Endothelial cell of umbilical vein (primary cell): ENCODE measurements around the gene C17orf107. TPM values are rescaled to one million over a fixed set of nuclear protein-coding genes. Genes with fewer than 3 reads are reported as not detected.

Source experiments
- BruUV-seq: library from RNA; stranded (reverse); fragments of 400-500 nt; replicated peaks from 2 replicates; lab custom pipeline; 2021; lab: Mats Ljungman, UMichigan
- CTCF ChIA-PET: fragments of 300-600, 350-600 bp; sonication (Branson Sonifier 250); formaldehyde crosslinking; loops from one replicate; lab custom pipeline; 2021; ENCODE audit warnings: antibody characterized with exemption, inconsistent platforms; lab: Charles Lee
- POLR2A ChIA-PET: fragments of 300-600, 350-600 bp; sonication (Branson Sonifier 250); formaldehyde crosslinking; loops from one replicate; lab custom pipeline; 2021; ENCODE audit warnings: antibody characterized with exemption, inconsistent platforms; lab: Charles Lee
- DNase-seq: peaks from one replicate; pipeline ENCODE4 v3.0.0-alpha.2; 2011; ENCODE audit warnings: low read depth, low spot score
- FAIRE-seq: peaks from 2 replicates; lab custom pipeline; 2011; peaks lifted over from hg19 to GRCh38; lab: Jason Lieb, UNC
- H2AFZ ChIP-seq: 2 replicates; pipeline ENCODE4 v1.6.0; 2012; ENCODE audit warnings: low read depth, low read length, control low read depth, inconsistent platforms
- H3K27ac ChIP-seq: 2 replicates; pipeline ENCODE4 v1.5.1; 2011; ENCODE audit warnings: low read depth, mild to moderate bottlenecking, control low read depth, low read length, moderate library complexity; ENCODE audit not compliant: insufficient read depth
- H3K27me3 ChIP-seq, 2 experiments: 2 replicates each; pipeline versions ENCODE4 v1.6.0 to v1.6.1; 2011; ENCODE audit warnings: low read length in 2 of 2, mixed read lengths in 1 of 2; ENCODE audit not compliant: control insufficient read depth in 2 of 2, insufficient read depth in 2 of 2
- H3K36me3 ChIP-seq, 2 experiments: 2 replicates in 1 of 2; 3 replicates in 1 of 2; pipeline ENCODE4 v1.5.1; 2011; ENCODE audit warnings: low read length in 2 of 2, mild to moderate bottlenecking in 1 of 2, moderate library complexity in 1 of 2; ENCODE audit not compliant: control insufficient read depth in 2 of 2, insufficient read depth in 2 of 2; ENCODE audit errors: extremely low read depth in 1 of 2
- H3K4me1 ChIP-seq: 3 replicates; pipeline ENCODE4 v1.5.1; 2011; ENCODE audit warnings: mild to moderate bottlenecking, low read length; ENCODE audit not compliant: control insufficient read depth, insufficient read depth; ENCODE audit errors: extremely low read depth
- H3K4me2 ChIP-seq: 2 replicates; pipeline ENCODE4 v1.6.1; 2011; ENCODE audit warnings: low read length, control low read depth, mixed read lengths; ENCODE audit not compliant: insufficient read depth
- H3K4me3 ChIP-seq, 3 experiments: fragments of 200-600 bp in 1 of 3; sonication (generic), shearing (Covaris generic) in 1 of 3; replicated peaks in 1 of 3; 2 replicates each; pipeline ENCODE4 v1.5.1; 2011 to 2016; ENCODE audit warnings: control low read depth in 3 of 3, low read length in 3 of 3, mild to moderate bottlenecking in 2 of 3, inconsistent platforms in 1 of 3, low read depth in 1 of 3, moderate library complexity in 1 of 3; ENCODE audit not compliant: insufficient read depth in 1 of 3
- H3K79me2 ChIP-seq: 2 replicates; pipeline ENCODE4 v1.6.0; 2012; ENCODE audit warnings: low read length, inconsistent platforms; ENCODE audit not compliant: control insufficient read depth, insufficient read depth
- H3K9ac ChIP-seq: replicated peaks from 2 replicates; pipeline ENCODE3; 2011; ENCODE audit warnings: low read length, control low read depth; ENCODE audit not compliant: insufficient read depth; ENCODE audit errors: extremely low read depth
- H3K9me1 ChIP-seq: replicated peaks from 3 replicates; pipeline ENCODE4 v1.6.0; 2011; ENCODE audit warnings: mild to moderate bottlenecking, low read length; ENCODE audit not compliant: control insufficient read depth, insufficient read depth; ENCODE audit errors: extremely low read depth
- H3K9me3 ChIP-seq: replicated peaks from 2 replicates; pipeline ENCODE4 v1.5.1; 2012; ENCODE audit warnings: low read length, inconsistent platforms; ENCODE audit not compliant: control insufficient read depth, insufficient read depth
- H4K20me1 ChIP-seq: replicated peaks from 2 replicates; pipeline ENCODE3; 2011; ENCODE audit warnings: mild to moderate bottlenecking, low read length; ENCODE audit not compliant: control insufficient read depth, insufficient read depth; ENCODE audit errors: extremely low read depth
- EZH2 ChIP-seq: IDR thresholded peaks from 2 replicates; pipeline ENCODE4 v1.6.1; 2012; ENCODE audit warnings: borderline replicate concordance, low read depth, mild to moderate bottlenecking, moderate library complexity, low read length, inconsistent platforms; ENCODE audit not compliant: severe bottlenecking
- FOS ChIP-seq: IDR thresholded peaks from 2 replicates; pipeline ENCODE4 v1.6.1; 2011; ENCODE audit warnings: mild to moderate bottlenecking, low read length, moderate library complexity, borderline replicate concordance; ENCODE audit not compliant: insufficient read depth
- GATA2 ChIP-seq: IDR thresholded peaks from 2 replicates; pipeline ENCODE4 v1.7.0; 2011; ENCODE audit warnings: low read depth, mild to moderate bottlenecking, moderate library complexity, mixed read lengths, low read length; ENCODE audit not compliant: insufficient read length, insufficient read depth
- JUN ChIP-seq: IDR thresholded peaks from 2 replicates; pipeline ENCODE4 v1.6.1; 2011; ENCODE audit warnings: borderline replicate concordance, low read depth; ENCODE audit not compliant: insufficient read length, insufficient read depth
- MYC ChIP-seq: IDR thresholded peaks from one replicate; pipeline ENCODE4 v1.6.1; 2011; ENCODE audit warnings: mild to moderate bottlenecking, low read depth, low read length
- POLR2A ChIP-seq: IDR thresholded peaks from 2 replicates; pipeline ENCODE4 v1.6.1; 2012; ENCODE audit warnings: low read depth, mild to moderate bottlenecking, control low read depth, low read length
- POLR2AphosphoS5 ChIP-seq: IDR thresholded peaks from 2 replicates; pipeline ENCODE4 v1.6.1; 2012; ENCODE audit warnings: low read depth, mild to moderate bottlenecking, control low read depth, low read length, moderate library complexity; ENCODE audit not compliant: insufficient read depth
- dilution Hi-C: fragments of 300-500 bp; cut with MboI; formaldehyde crosslinking; loops from one replicate; pipeline ENCODE4 v1.15.0; 2019; ENCODE audit warnings: low sequenced_read_pairs; ENCODE audit not compliant: extremely low pct_ligation_motif_present
- intact Hi-C: fragments of 100-400 bp; cut with micrococcal nuclease; formaldehyde crosslinking; loops from one replicate; pipeline ENCODE4 v1.10.0; 2022
- polyA plus RNA-seq, 4 experiments: library from polyadenylated mRNA; depleted of rRNA in 3 of 4; stranded (reverse) in 3 of 4; unstranded in 1 of 4; fragments of >200 nt; gene quantifications; 2 replicates each; pipeline versions ENCODE4 v1.2.1 to v1.2.3, GENCODE V29; 2011 to 2012; ENCODE audit warnings: missing spikeins in 1 of 4
- total RNA-seq: library from RNA; stranded (reverse); gene quantifications from 2 replicates; pipeline ENCODE4 v1.2.3, GENCODE V29; 2021
- TF ChIP-seq, protein P1 (sequence below), 2 donors: IDR thresholded peaks; 1 replicate in 1 of 2; 2 replicates in 1 of 2; pipeline ENCODE4 v1.5.1; 2011; ENCODE audit warnings: low read length in 2 of 2, mild to moderate bottlenecking in 2 of 2, moderate library complexity in 2 of 2, control low read depth in 1 of 2, inconsistent platforms in 1 of 2, low read depth in 1 of 2; ENCODE audit not compliant: insufficient read depth in 1 of 2; ENCODE audit errors: extremely low read depth in 1 of 2
- TF ChIP-seq, protein P2 (sequence below): IDR thresholded peaks from 2 replicates; pipeline ENCODE4 v1.6.1; 2011; ENCODE audit not compliant: insufficient read depth, insufficient read length

The C17orf107 gene
- total and polyA plus RNA-seq, 2 donors (not counting 3 experiments of a cell fraction or from before 2014, with no cell fraction given) = 0.68 to 1.0 TPM

DNA sequence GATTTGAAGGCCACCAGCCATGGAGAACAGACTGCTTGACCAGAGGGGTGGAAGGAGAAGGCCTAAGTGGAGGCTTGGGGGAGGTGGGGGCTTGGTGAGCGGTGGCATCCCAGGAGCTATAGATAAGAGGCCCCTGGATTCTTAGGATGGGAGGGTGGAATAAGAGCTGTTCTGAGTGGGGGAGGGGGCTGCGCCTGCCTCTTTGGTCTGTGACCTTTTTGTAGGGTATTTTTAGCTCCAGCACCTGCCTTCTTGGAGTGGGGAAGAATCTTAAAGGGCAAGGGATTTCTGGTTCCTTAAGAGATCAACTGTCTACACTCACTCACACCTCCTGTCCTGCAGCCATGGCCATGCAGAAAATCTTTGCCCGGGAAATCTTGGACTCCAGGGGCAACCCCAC, 52.1 kb downstream of the C17orf107 start:
- Histone ChIP-seq H3K4me3 (no peak overlapping the region), H3K36me3 (peaks cover 0 to 3% of the 10 kb centered on the region in 2 experiments), H3K27ac (no peak overlapping the region), H3K9ac (no peak overlapping the region), H3K4me2 (no peak overlapping the region), H3K79me2 (peaks cover 19% of the 10 kb centered on the region), H3K9me3 (no peaks in the 10 kb centered on the region), H4K20me1 (no peaks in the 10 kb centered on the region), H3K9me1 (no peaks in the 10 kb centered on the region), H2AFZ (no peak overlapping the region), H3K4me1 (peaks cover 27% of the 10 kb centered on the region), H3K27me3 (no peaks in the 10 kb centered on the region)
- POLR2A ChIA-PET = interaction anchor here (0.7 to 3.1 kb wide), 3 partner anchors 11 to 244 kb away, joined by 3 to 15 read pairs (median 4); partner anchors contain the start of genes RNF167 and SPAG7
- BruUV-seq = no TSS peak
- CTCF ChIA-PET = interaction anchor here (1.2 to 1.7 kb wide), 2 partner anchors 16 to 42 kb away, joined by 7 to 9 read pairs; partner anchors contain the start of gene SPAG7
- dilution Hi-C loops = no loop called here
- DNase-seq = no peak
- TF ChIP-seq GATA2 = no peak
- TF ChIP-seq MYC = no peak
- TF ChIP-seq, protein P1, sequence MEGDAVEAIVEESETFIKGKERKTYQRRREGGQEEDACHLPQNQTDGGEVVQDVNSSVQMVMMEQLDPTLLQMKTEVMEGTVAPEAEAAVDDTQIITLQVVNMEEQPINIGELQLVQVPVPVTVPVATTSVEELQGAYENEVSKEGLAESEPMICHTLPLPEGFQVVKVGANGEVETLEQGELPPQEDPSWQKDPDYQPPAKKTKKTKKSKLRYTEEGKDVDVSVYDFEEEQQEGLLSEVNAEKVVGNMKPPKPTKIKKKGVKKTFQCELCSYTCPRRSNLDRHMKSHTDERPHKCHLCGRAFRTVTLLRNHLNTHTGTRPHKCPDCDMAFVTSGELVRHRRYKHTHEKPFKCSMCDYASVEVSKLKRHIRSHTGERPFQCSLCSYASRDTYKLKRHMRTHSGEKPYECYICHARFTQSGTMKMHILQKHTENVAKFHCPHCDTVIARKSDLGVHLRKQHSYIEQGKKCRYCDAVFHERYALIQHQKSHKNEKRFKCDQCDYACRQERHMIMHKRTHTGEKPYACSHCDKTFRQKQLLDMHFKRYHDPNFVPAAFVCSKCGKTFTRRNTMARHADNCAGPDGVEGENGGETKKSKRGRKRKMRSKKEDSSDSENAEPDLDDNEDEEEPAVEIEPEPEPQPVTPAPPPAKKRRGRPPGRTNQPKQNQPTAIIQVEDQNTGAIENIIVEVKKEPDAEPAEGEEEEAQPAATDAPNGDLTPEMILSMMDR (IDR thresholded peaks at IDR 0.05; ENCODE audit: extremely low read depth in 1 of 2, insufficient read depth in 1 of 2, low read depth in 1 of 2, low read length in 2 of 2) = no peak
- TF ChIP-seq JUN = no peak
- TF ChIP-seq POLR2AphosphoS5 = no peak
- TF ChIP-seq, protein P2, sequence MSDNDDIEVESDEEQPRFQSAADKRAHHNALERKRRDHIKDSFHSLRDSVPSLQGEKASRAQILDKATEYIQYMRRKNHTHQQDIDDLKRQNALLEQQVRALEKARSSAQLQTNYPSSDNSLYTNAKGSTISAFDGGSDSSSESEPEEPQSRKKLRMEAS = no peak
- no peak for TF ChIP-seq FOS
- TF ChIP-seq EZH2 = no peak
- TF ChIP-seq POLR2A = no peak
- FAIRE-seq = no peak
- intact Hi-C loops = no loop called here

Other genes starting within 250 kb of the C17orf107 start
- gene PELP1, start 195.4 kb upstream of the C17orf107 start, total RNA-seq = 58.5 and 63.9 TPM in 2 replicates
- gene PELP1, start 195.4 kb upstream of the C17orf107 start, polyA plus RNA-seq = 26.8 and 41.2 TPM in 2 replicates
- 21.3 and 25.2 TPM in 2 replicates for gene ARRB2, start 188.9 kb upstream of the C17orf107 start, total RNA-seq
- gene ARRB2, start 188.9 kb upstream of the C17orf107 start, polyA plus RNA-seq = 18.6 and 19.1 TPM in 2 replicates
- 11.7 and 12.9 TPM in 2 replicates for gene MED11, start 168.1 kb upstream of the C17orf107 start, total RNA-seq
- 21.2 and 23.8 TPM in 2 replicates for gene MED11, start 168.1 kb upstream of the C17orf107 start, polyA plus RNA-seq
- 0.44 TPM in 1 of 2 replicates, not detected in the other for gene ZMYND15, start 159.7 kb upstream of the C17orf107 start, total RNA-seq
- 0.12 and 0.18 TPM in 2 replicates for gene ZMYND15, start 159.7 kb upstream of the C17orf107 start, polyA plus RNA-seq
- 4.8 and 5.4 TPM in 2 replicates for gene CXCL16, start 159.6 kb upstream of the C17orf107 start, total RNA-seq
- 6.1 and 7.3 TPM in 2 replicates for gene CXCL16, start 159.6 kb upstream of the C17orf107 start, polyA plus RNA-seq
- not detected in 2 replicates for gene TM4SF5, start 127.7 kb upstream of the C17orf107 start, total RNA-seq
- not detected in 2 replicates for gene TM4SF5, start 127.7 kb upstream of the C17orf107 start, polyA plus RNA-seq
- not detected in 2 replicates for gene VMO1, start 113.2 kb upstream of the C17orf107 start, total RNA-seq
- gene VMO1, start 113.2 kb upstream of the C17orf107 start, polyA plus RNA-seq = 0.23 and 0.27 TPM in 2 replicates
- gene GLTPD2, start 110.6 kb upstream of the C17orf107 start, total RNA-seq = not detected in 2 replicates
- not detected in 2 replicates for gene GLTPD2, start 110.6 kb upstream of the C17orf107 start, polyA plus RNA-seq
- gene PSMB6, start 103.4 kb upstream of the C17orf107 start, total RNA-seq = 203 and 214 TPM in 2 replicates
- 598 and 599 TPM in 2 replicates for gene PSMB6, start 103.4 kb upstream of the C17orf107 start, polyA plus RNA-seq
- gene PLD2, start 92.4 kb upstream of the C17orf107 start, total RNA-seq = 52.3 and 58.7 TPM in 2 replicates
- gene PLD2, start 92.4 kb upstream of the C17orf107 start, polyA plus RNA-seq = 53.6 and 54.7 TPM in 2 replicates
- gene MINK1, start 66.2 kb upstream of the C17orf107 start, total RNA-seq = 87.5 and 89.4 TPM in 2 replicates
- 46.8 and 53.6 TPM in 2 replicates for gene MINK1, start 66.2 kb upstream of the C17orf107 start, polyA plus RNA-seq
- gene CHRNE, start 3.6 kb downstream of the C17orf107 start, total RNA-seq = 0.76 and 0.84 TPM in 2 replicates
- 1.1 and 1.3 TPM in 2 replicates for gene CHRNE, start 3.6 kb downstream of the C17orf107 start, polyA plus RNA-seq
- gene GP1BA, start 32.7 kb downstream of the C17orf107 start, total RNA-seq = not detected in 2 replicates
- not detected in 2 replicates for gene GP1BA, start 32.7 kb downstream of the C17orf107 start, polyA plus RNA-seq
- 50.2 and 58.2 TPM in 2 replicates for gene SLC25A11, start 40.5 kb downstream of the C17orf107 start, total RNA-seq
- 95.2 and 110 TPM in 2 replicates for gene SLC25A11, start 40.5 kb downstream of the C17orf107 start, polyA plus RNA-seq
- 60.2 and 61.0 TPM in 2 replicates for gene RNF167, start 40.7 kb downstream of the C17orf107 start, total RNA-seq
- gene RNF167, start 40.7 kb downstream of the C17orf107 start, polyA plus RNA-seq = 87.6 and 121 TPM in 2 replicates
- gene PFN1, start 49.0 kb downstream of the C17orf107 start, total RNA-seq = 1,167 and 1,191 TPM in 2 replicates
- gene PFN1, start 49.0 kb downstream of the C17orf107 start, polyA plus RNA-seq = 1,577 and 1,770 TPM in 2 replicates
- gene ENO3, start 51.6 kb downstream of the C17orf107 start, total RNA-seq = 5.1 and 5.5 TPM in 2 replicates
- gene ENO3, start 51.6 kb downstream of the C17orf107 start, polyA plus RNA-seq = 5.9 and 6.5 TPM in 2 replicates
- gene SPAG7, start 68.3 kb downstream of the C17orf107 start, total RNA-seq = 65.1 and 75.2 TPM in 2 replicates
- gene SPAG7, start 68.3 kb downstream of the C17orf107 start, polyA plus RNA-seq = 58.4 and 68.6 TPM in 2 replicates
- 51.0 and 56.7 TPM in 2 replicates for gene CAMTA2, start 88.1 kb downstream of the C17orf107 start, total RNA-seq
- gene CAMTA2, start 88.1 kb downstream of the C17orf107 start, polyA plus RNA-seq = 33.8 and 47.2 TPM in 2 replicates
- gene INCA1, start 98.0 kb downstream of the C17orf107 start, total RNA-seq = 0.71 and 1.0 TPM in 2 replicates
- gene INCA1, start 98.0 kb downstream of the C17orf107 start, polyA plus RNA-seq = 0.99 and 1.0 TPM in 2 replicates
- gene KIF1C, start 98.4 kb downstream of the C17orf107 start, total RNA-seq = 171 and 174 TPM in 2 replicates
- gene KIF1C, start 98.4 kb downstream of the C17orf107 start, polyA plus RNA-seq = 33.6 and 33.9 TPM in 2 replicates
- gene SLC52A1, start 135.9 kb downstream of the C17orf107 start, total RNA-seq = not detected in 2 replicates
- 0.04 and 0.08 TPM in 2 replicates for gene SLC52A1, start 135.9 kb downstream of the C17orf107 start, polyA plus RNA-seq
- gene ZFP3, start 178.9 kb downstream of the C17orf107 start, total RNA-seq = 1.4 and 1.7 TPM in 2 replicates
- 1.7 and 1.8 TPM in 2 replicates for gene ZFP3, start 178.9 kb downstream of the C17orf107 start, polyA plus RNA-seq
- gene ZNF232, start 212.3 kb downstream of the C17orf107 start, total RNA-seq = 9.9 and 10.1 TPM in 2 replicates
- gene ZNF232, start 212.3 kb downstream of the C17orf107 start, polyA plus RNA-seq = 2.6 and 3.1 TPM in 2 replicates
- gene USP6, start 216.5 kb downstream of the C17orf107 start, total RNA-seq = 0.07 and 0.15 TPM in 2 replicates
- gene USP6, start 216.5 kb downstream of the C17orf107 start, polyA plus RNA-seq = under 0.01 and 0.02 TPM in 2 replicates